H1 (cell line): ENCODE measurements around the gene RPA3. TPM values are rescaled to one million over a fixed set of nuclear protein-coding genes. Genes with fewer than 3 reads are reported as not detected.

Experiments used
- CTCF ChIA-PET: fragments of 300-600 bp; sonication (Branson Sonifier 250); formaldehyde crosslinking; loops from one replicate; lab custom pipeline; 2021; ENCODE audit not compliant: partially characterized antibody; lab: Charles Lee
- POLR2A ChIA-PET: fragments of 300-600 bp; sonication (Branson Sonifier 250); formaldehyde crosslinking; loops from one replicate; lab custom pipeline; 2021; ENCODE audit warnings: inconsistent platforms; ENCODE audit not compliant: partially characterized antibody; lab: Charles Lee
- DNase-seq, 2 experiments: peaks; one replicate each; pipeline versions ENCODE4 v3.0.0 to v3.0.0-alpha.2; 2010 to 2022; ENCODE audit warnings: low spot score in 2 of 2, low read depth in 1 of 2, mixed read lengths in 1 of 2
- FAIRE-seq: peaks from 2 replicates; lab custom pipeline; 2011; peaks lifted over from hg19 to GRCh38; lab: Jason Lieb, UNC
- H2AFZ ChIP-seq: 2 replicates; pipeline ENCODE4 v1.8.1; 2012; ENCODE audit warnings: low read length, inconsistent platforms
- H2AK5ac ChIP-seq: 2 replicates; pipeline ENCODE4 v1.6.1; 2013; ENCODE audit warnings: low read depth, low read length
- H2BK120ac ChIP-seq: replicated peaks from 2 replicates; pipeline ENCODE3; 2013; ENCODE audit warnings: low read depth, low read length, inconsistent platforms
- H2BK12ac ChIP-seq: 2 replicates; pipeline ENCODE4 v1.6.1; 2013; ENCODE audit warnings: low read depth, low read length
- H2BK15ac ChIP-seq: 2 replicates; pipeline ENCODE4 v1.6.1; 2013; ENCODE audit warnings: low read length
- H2BK20ac ChIP-seq: 2 replicates; pipeline ENCODE4 v1.6.1; 2013; ENCODE audit warnings: low read length
- H2BK5ac ChIP-seq: 2 replicates; pipeline ENCODE4 v1.6.1; 2013; ENCODE audit warnings: low read depth, low read length
- H3K14ac ChIP-seq: 2 replicates; pipeline ENCODE4 v1.6.1; 2013; ENCODE audit warnings: inconsistent platforms; ENCODE audit not compliant: insufficient read length
- H3K18ac ChIP-seq: 2 replicates; pipeline ENCODE4 v1.6.1; 2013; ENCODE audit warnings: low read length; ENCODE audit errors: extremely low read depth
- H3K23ac ChIP-seq: 2 replicates; pipeline ENCODE4 v1.6.1; 2013; ENCODE audit warnings: inconsistent platforms; ENCODE audit not compliant: insufficient read length
- H3K23me2 ChIP-seq: 2 replicates; pipeline ENCODE4 v1.6.1; 2013; ENCODE audit warnings: low read depth, low read length
- H3K27ac ChIP-seq: 2 replicates; pipeline ENCODE4 v1.6.1; 2011; ENCODE audit warnings: low read depth, low read length, inconsistent platforms
- H3K27me3 ChIP-seq, 4 experiments: replicated peaks in 1 of 4; 1 replicate in 1 of 4; 2 replicates in 3 of 4; pipeline versions ENCODE4 v1.6.1 to v1.8.1; 2011 to 2013; ENCODE audit warnings: low read length in 3 of 4, mild to moderate bottlenecking in 3 of 4, inconsistent platforms in 2 of 4, mixed read lengths in 2 of 4, moderate library complexity in 1 of 4; ENCODE audit not compliant: control insufficient read depth in 3 of 4, insufficient read depth in 3 of 4; ENCODE audit errors: extremely low read depth in 1 of 4
- H3K36me3 ChIP-seq, 4 experiments: 2 replicates each; pipeline versions ENCODE4 v1.6.1 to v1.8.1; 2011 to 2013; ENCODE audit warnings: mild to moderate bottlenecking in 4 of 4, low read length in 3 of 4, moderate library complexity in 2 of 4, control low read depth in 1 of 4, inconsistent platforms in 1 of 4; ENCODE audit not compliant: insufficient read depth in 4 of 4, control insufficient read depth in 2 of 4
- H3K4ac ChIP-seq: replicated peaks from 2 replicates; pipeline ENCODE3; 2013; ENCODE audit warnings: low read length, low read depth, mixed read lengths, inconsistent platforms; ENCODE audit not compliant: insufficient read length
- H3K4me1 ChIP-seq, 4 experiments: replicated peaks in 1 of 4; 1 replicate in 1 of 4; 2 replicates in 3 of 4; pipeline versions ENCODE4 v1.6.1 to v1.8.1; 2011 to 2013; ENCODE audit warnings: low read length in 3 of 4, inconsistent platforms in 2 of 4, mixed read lengths in 1 of 4; ENCODE audit not compliant: insufficient read depth in 4 of 4, control insufficient read depth in 3 of 4
- H3K4me2 ChIP-seq, 2 experiments: 2 replicates each; pipeline versions ENCODE4 v1.6.1 to v1.8.1; 2011 to 2013; ENCODE audit warnings: low read depth in 2 of 2, low read length in 2 of 2, control low read depth in 1 of 2, inconsistent platforms in 1 of 2, mild to moderate bottlenecking in 1 of 2; ENCODE audit not compliant: insufficient read depth in 1 of 2
- H3K4me3 ChIP-seq, 4 experiments: fragments of 200-600, 300-600 bp in 1 of 4; sonication (generic), shearing (Covaris generic), sonication (Bioruptor Twin) in 1 of 4; 2 replicates each; pipeline versions ENCODE4 v1.5.1 to v1.8.1; 2011 to 2016; ENCODE audit warnings: low read length in 4 of 4, low read depth in 3 of 4, control low read depth in 2 of 4, inconsistent platforms in 2 of 4, mild to moderate bottlenecking in 2 of 4, mixed read lengths in 1 of 4, moderate library complexity in 1 of 4; ENCODE audit not compliant: insufficient read depth in 2 of 4; ENCODE audit errors: extremely low read depth in 1 of 4
- H3K56ac ChIP-seq: replicated peaks from 2 replicates; pipeline ENCODE3; 2013; ENCODE audit warnings: low read depth, mild to moderate bottlenecking, mixed read lengths, low read length, inconsistent platforms; ENCODE audit not compliant: insufficient read length
- H3K79me1 ChIP-seq: 2 replicates; pipeline ENCODE4 v1.6.1; 2013; ENCODE audit warnings: low read depth, low read length, control low read depth
- H3K79me2 ChIP-seq, 2 experiments: 2 replicates each; pipeline versions ENCODE4 v1.6.1 to v1.8.1; 2012 to 2013; ENCODE audit warnings: low read length in 2 of 2, mild to moderate bottlenecking in 2 of 2, inconsistent platforms in 1 of 2; ENCODE audit not compliant: insufficient read depth in 2 of 2, control insufficient read depth in 1 of 2
- H3K9ac ChIP-seq, 4 experiments: replicated peaks in 1 of 4; 1 replicate in 1 of 4; 2 replicates in 3 of 4; pipeline versions ENCODE4 v1.6.1 to v1.8.1; 2011 to 2013; ENCODE audit warnings: low read depth in 3 of 4, low read length in 3 of 4, control low read depth in 2 of 4, mild to moderate bottlenecking in 2 of 4, moderate library complexity in 2 of 4, inconsistent platforms in 1 of 4; ENCODE audit errors: extremely low read depth in 1 of 4
- H3K9me3 ChIP-seq, 2 experiments: 2 replicates each; pipeline versions ENCODE4 v1.6.1 to v1.8.1; 2012 to 2013; ENCODE audit warnings: mild to moderate bottlenecking in 2 of 2, moderate library complexity in 2 of 2, control low read depth in 1 of 2, inconsistent platforms in 1 of 2, low read depth in 1 of 2, low read length in 1 of 2, mixed read lengths in 1 of 2; ENCODE audit not compliant: insufficient read depth in 2 of 2
- H4K20me1 ChIP-seq, 2 experiments: replicated peaks in 1 of 2; 2 replicates each; pipeline versions ENCODE3 to v1.8.1; 2011 to 2013; ENCODE audit warnings: inconsistent platforms in 2 of 2, low read length in 2 of 2, mild to moderate bottlenecking in 1 of 2; ENCODE audit not compliant: insufficient read depth in 2 of 2, control insufficient read depth in 1 of 2
- H4K5ac ChIP-seq: 2 replicates; pipeline ENCODE4 v1.6.1; 2013; ENCODE audit warnings: low read length, low read depth, mixed read lengths, inconsistent platforms; ENCODE audit not compliant: insufficient read length
- H4K8ac ChIP-seq: 2 replicates; pipeline ENCODE4 v1.8.0; 2013; ENCODE audit warnings: mild to moderate bottlenecking, moderate library complexity, low read length, inconsistent platforms; ENCODE audit not compliant: insufficient read depth; ENCODE audit errors: extremely low read depth
- H4K91ac ChIP-seq: replicated peaks from 2 replicates; pipeline ENCODE3; 2013; ENCODE audit warnings: low read length, mixed read lengths, inconsistent platforms; ENCODE audit not compliant: insufficient read length
- BACH1 ChIP-seq: IDR thresholded peaks from 2 replicates; pipeline ENCODE4 v1.6.1; 2012; ENCODE audit warnings: low read length, improper control_type of control experiment
- CTBP2 ChIP-seq: IDR thresholded peaks from 2 replicates; pipeline ENCODE4 v1.7.0; 2011; ENCODE audit warnings: borderline replicate concordance, mild to moderate bottlenecking, moderate library complexity, mixed read lengths, low read length; ENCODE audit not compliant: insufficient read depth, insufficient read length
- EP300 ChIP-seq, 2 experiments: IDR thresholded peaks; 1 replicate in 1 of 2; 2 replicates in 1 of 2; pipeline ENCODE4 v1.6.1; 2011 to 2012; ENCODE audit warnings: low read depth in 2 of 2, low read length in 2 of 2, mild to moderate bottlenecking in 2 of 2, borderline replicate concordance in 1 of 2, inconsistent platforms in 1 of 2, moderate library complexity in 1 of 2
- JUN ChIP-seq: IDR thresholded peaks from 2 replicates; pipeline ENCODE4 v1.6.1; 2011; ENCODE audit warnings: low read depth, mild to moderate bottlenecking, improper control_type of control experiment, low read length
- KDM4A ChIP-seq: IDR thresholded peaks from one replicate; pipeline ENCODE4 v1.7.1; 2012; ENCODE audit warnings: low read depth, mild to moderate bottlenecking, moderate library complexity, low read length, inconsistent platforms; ENCODE audit not compliant: severe bottlenecking
- MAFK ChIP-seq: IDR thresholded peaks from 2 replicates; pipeline ENCODE4 v1.6.1; 2012; ENCODE audit warnings: low read depth, mild to moderate bottlenecking, improper control_type of control experiment, low read length
- NRF1 ChIP-seq: IDR thresholded peaks from 2 replicates; pipeline ENCODE4 v1.6.1; 2011; ENCODE audit warnings: mild to moderate bottlenecking, low read depth, low read length, improper control_type of control experiment
- RBBP5 ChIP-seq: IDR thresholded peaks from 2 replicates; pipeline ENCODE4 v1.7.1; 2012; ENCODE audit warnings: low read depth, mild to moderate bottlenecking, inconsistent platforms, low read length, moderate library complexity, borderline replicate concordance
- SIX5 ChIP-seq: IDR thresholded peaks from 2 replicates; pipeline ENCODE4 v1.6.1; 2011; ENCODE audit warnings: mild to moderate bottlenecking, low read depth, low read length
- TBP ChIP-seq: IDR thresholded peaks from 2 replicates; pipeline ENCODE4 v1.6.1; 2011; ENCODE audit warnings: low read depth, low read length, improper control_type of control experiment
- TEAD4 ChIP-seq: IDR thresholded peaks from 2 replicates; pipeline ENCODE4 v1.6.1; 2012; ENCODE audit warnings: low read depth, low read length, inconsistent platforms, mixed read lengths
- YY1 ChIP-seq: IDR thresholded peaks from 2 replicates; pipeline ENCODE4 v1.6.1; 2011; ENCODE audit warnings: low read depth, mild to moderate bottlenecking, low read length
- WGBS, 2 experiments: shearing (Covaris generic) in 1 of 2; methylation state at CpG; one replicate each; pipeline versions ENCODE4 v1.1.6 to v1.1.7; 2013 to 2015; ENCODE audit warnings: low lambda C conversion rate in 2 of 2, mixed read lengths in 2 of 2, inconsistent platforms in 1 of 2, low coverage in 1 of 2, missing lambda C conversion rate in 1 of 2; ENCODE audit not compliant: insufficient replicate concordance in 2 of 2, insufficient coverage in 1 of 2, insufficient read length in 1 of 2; ENCODE audit errors: extremely low coverage in 1 of 2, missing lambda C conversion rate in 1 of 2; 5-methylcytosine and 5-hydroxymethylcytosine counted together
- polyA plus RNA-seq, 7 experiments: library from polyadenylated mRNA; depleted of rRNA in 3 of 7; stranded (reverse) in 5 of 7; unstranded in 2 of 7; fragments of >200 nt in 5 of 7; fragments of 200-250 nt in 2 of 7; gene quantifications; 1 replicate in 5 of 7; 2 replicates in 1 of 7; 4 replicates in 1 of 7; pipeline versions ENCODE4 v1.2.1 to v1.2.3, GENCODE V29; 2011 to 2013; ENCODE audit warnings: missing spikeins in 2 of 7, mixed read lengths in 2 of 7
- total RNA-seq: library from RNA; stranded (reverse); fragmentation: NEBNext Ultra II Directional; extraction: Animal tissue kit (Norgen Biotek cat#: 25700); gene quantifications from 2 replicates; pipeline ENCODE4 v1.2.1, GENCODE V29; 2021

The RPA3 gene
- total and polyA plus RNA-seq, 2 of the 8 experiments (the other 6 are each of a cell fraction or from before 2014, with no cell fraction given), result 60.2 to 105 TPM

DNA sequence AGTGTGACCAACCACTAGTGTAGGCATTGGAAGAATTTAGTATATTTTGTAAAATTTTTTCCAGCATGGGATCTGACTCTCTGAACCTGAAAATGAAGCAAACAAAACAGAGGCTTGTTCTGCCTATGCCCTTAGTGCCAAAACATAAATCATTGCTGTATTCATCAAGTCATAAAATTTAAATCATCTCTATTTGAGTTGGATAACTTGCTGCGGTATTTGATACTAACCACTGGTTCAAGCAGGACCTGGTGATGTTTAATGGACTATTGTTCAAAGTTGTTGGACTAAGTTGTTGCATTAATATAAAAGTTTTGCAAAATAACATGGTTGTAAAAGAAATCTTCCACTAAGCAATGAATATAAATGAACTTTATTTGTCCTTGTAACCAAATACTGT lies 19.8 kb upstream of the RPA3 start:
- H3K4me3 ChIP-seq, result no peak overlapping the region

More for the DNA sequence above, 19.8 kb upstream of the RPA3 start:
- Histone ChIP-seq H3K9ac (no peak overlapping the region), H4K20me1 (no peaks in the 10 kb centered on the region), H3K4me1 (peaks cover 0 to 7% (median 3%) of the 10 kb centered on the region in 4 experiments; a peak in 1 of 7 replicates), H2BK20ac (no peak overlapping the region), H3K18ac (no peak overlapping the region), H4K91ac (no peak overlapping the region), H3K27ac (no peak overlapping the region), H3K4ac (no peak overlapping the region), H3K36me3 (no peaks in the 10 kb centered on the region), H3K56ac (no peak overlapping the region), H3K9me3 (no peaks in the 10 kb centered on the region; a peak in 1 of 4 replicates), H4K5ac (no peak overlapping the region), H2BK12ac (no peak overlapping the region), H2BK5ac (no peak overlapping the region), H3K4me2 (no peak overlapping the region), H2BK15ac (no peak overlapping the region), H3K14ac (no peak overlapping the region), H3K27me3 (no peaks in the 10 kb centered on the region), H3K79me2 (no peaks in the 10 kb centered on the region), H4K8ac (no peak overlapping the region), H3K23me2 (no peaks in the 10 kb centered on the region), H2BK120ac (no peak overlapping the region), H3K23ac (no peak overlapping the region), H2AFZ (no peak overlapping the region), H2AK5ac (no peak overlapping the region), H3K79me1 (no peaks in the 10 kb centered on the region)
- WGBS, 2 experiments, result 97% methylated on average over 1 of the region's 1 CpG; no CpG with 5 or more reads in 1 of the 2 experiments
- no peak for FAIRE-seq
- ChIA-PET CTCF (no interaction called here), POLR2A (no interaction called here)
- TF ChIP-seq YY1 (no peak), EP300 (IDR thresholded peaks at IDR 0.05; ENCODE audit: borderline replicate concordance in 1 of 2, low read depth in 2 of 2, low read length in 2 of 2) (no peak), MAFK (no peak), JUN (no peak), KDM4A (no peak), SIX5 (no peak), BACH1 (no peak), TEAD4 (no peak), CTBP2 (no peak), NRF1 (no peak), RBBP5 (no peak), TBP (no peak)
- DNase-seq, result no peak
